HG03442 (cell line): Measurements from ENCODE around the gene PIK3AP1.

ENCODE experiments used
- ATAC-seq: cut with Tn5 transposase; IDR thresholded peaks from one replicate; pipeline ENCODE4 v1.9.1; 2021; ENCODE audit warnings: mild to moderate bottlenecking, moderate library complexity; ENCODE audit not compliant: unreplicated experiment

The PIK3AP1 gene

GRCh38 chr10:96614515-96614914 is 105.8 kb downstream of the PIK3AP1 start:
- no peak for ATAC-seq

GRCh38 chr10:96613576-96613975 is 106.7 kb downstream of the PIK3AP1 start:
- no peak for ATAC-seq

- no peak for ATAC-seq
Observed at GRCh38 chr10:96612055-96612830, 108.1 kb downstream of the PIK3AP1 start.

- no peak for ATAC-seq
Observed at GRCh38 chr10:96610817-96611216, 109.5 kb downstream of the PIK3AP1 start.

GRCh38 chr10:96609510-96609909 is 110.8 kb downstream of the PIK3AP1 start:
- ATAC-seq: no peak

GRCh38 chr10:96608805-96609204 is 111.5 kb downstream of the PIK3AP1 start:
- no peak for ATAC-seq

- ATAC-seq: no peak
Observed at GRCh38 chr10:96608262-96608661, 112.1 kb downstream of the PIK3AP1 start.

- ATAC-seq: no peak
Observed at GRCh38 chr10:96606946-96607345, 113.4 kb downstream of the PIK3AP1 start.

- ATAC-seq: no peak
Observed at GRCh38 chr10:96606216-96606615, 114.1 kb downstream of the PIK3AP1 start.

- ATAC-seq: no peak
Observed at GRCh38 chr10:96600337-96600736, 120.0 kb downstream of the PIK3AP1 start.

- ATAC-seq: no peak
Observed at GRCh38 chr10:96598846-96599245, 121.5 kb downstream of the PIK3AP1 start.

- no peak for ATAC-seq
Observed at GRCh38 chr10:96596422-96597407, 123.6 kb downstream of the PIK3AP1 start.

- ATAC-seq: no peak
Observed at GRCh38 chr10:96595741-96596140, 124.6 kb downstream of the PIK3AP1 start.

- no peak for ATAC-seq
Observed at GRCh38 chr10:96591946-96592345, 128.4 kb downstream of the PIK3AP1 start.

GRCh38 chr10:96588616-96589419 is 131.5 kb downstream of the PIK3AP1 start:
- ATAC-seq: peak; percentile 34

- no peak for ATAC-seq
Observed at GRCh38 chr10:96588060-96588554, 132.2 kb downstream of the PIK3AP1 start.

- no peak for ATAC-seq
Observed at GRCh38 chr10:96587264-96588059, 132.9 kb downstream of the PIK3AP1 start.

- peak; percentile 73 for ATAC-seq
Observed at GRCh38 chr10:96586419-96587263, 133.7 kb downstream of the PIK3AP1 start, which contains the start of gene TM9SF3. Gene TM9SF3, minus strand, starts transcription at chr10:96587012. Its CDS starts 177 bp downstream, at chr10:96586835.
